GM03348 (cell line): ENCODE results near the gene PNPLA6.
"Not testable (repeated sequence)": the region's sequence is repeated elsewhere in the genome, so short reads cannot be mapped to it uniquely, and the experiment has no call there.

Experiments
- DNase-seq: peaks from one replicate; pipeline ENCODE4 v3.0.0; 2012; ENCODE audit warnings: low spot score

The PNPLA6 gene

DNA sequence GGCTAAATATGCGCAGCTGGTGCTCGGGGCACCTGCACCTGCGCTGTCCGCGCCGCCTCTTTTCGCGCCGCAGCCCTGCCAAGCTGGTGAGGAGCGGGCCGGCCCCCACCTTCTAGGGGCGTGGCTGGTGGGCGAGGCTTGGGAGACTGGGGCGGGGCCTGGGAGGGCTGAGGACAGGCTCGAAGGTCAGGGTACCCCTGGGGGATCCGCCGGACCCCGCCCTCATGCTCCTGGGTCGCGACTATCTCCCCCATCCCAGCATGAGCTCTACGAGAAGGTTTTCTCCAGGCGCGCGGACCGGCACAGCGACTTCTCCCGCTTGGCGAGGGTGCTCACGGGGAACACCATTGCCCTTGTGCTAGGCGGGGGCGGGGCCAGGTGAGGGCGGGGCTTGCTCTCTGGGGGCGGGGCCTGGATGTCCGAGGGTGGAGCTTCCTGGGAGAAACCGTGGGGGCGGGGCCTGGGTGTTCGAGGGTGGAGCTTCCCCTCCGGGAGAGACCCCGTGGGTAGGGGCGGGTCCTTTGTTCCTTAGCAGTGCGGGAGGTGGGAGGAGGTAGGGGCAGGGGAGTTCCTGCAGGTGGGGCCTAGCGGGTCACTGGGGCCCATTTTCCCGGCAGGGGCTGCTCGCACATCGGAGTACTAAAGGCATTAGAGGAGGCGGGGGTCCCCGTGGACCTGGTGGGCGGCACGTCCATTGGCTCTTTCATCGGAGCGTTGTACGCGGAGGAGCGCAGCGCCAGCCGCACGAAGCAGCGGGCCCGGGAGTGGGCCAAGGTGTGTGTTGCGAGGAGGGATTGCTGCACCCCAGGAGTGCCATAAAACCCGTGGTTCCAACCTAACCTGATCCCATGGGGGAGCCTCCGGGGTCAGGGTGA is 19.7 kb downstream of the PNPLA6 start:
- DNase-seq: peak; percentile 65

DNA sequence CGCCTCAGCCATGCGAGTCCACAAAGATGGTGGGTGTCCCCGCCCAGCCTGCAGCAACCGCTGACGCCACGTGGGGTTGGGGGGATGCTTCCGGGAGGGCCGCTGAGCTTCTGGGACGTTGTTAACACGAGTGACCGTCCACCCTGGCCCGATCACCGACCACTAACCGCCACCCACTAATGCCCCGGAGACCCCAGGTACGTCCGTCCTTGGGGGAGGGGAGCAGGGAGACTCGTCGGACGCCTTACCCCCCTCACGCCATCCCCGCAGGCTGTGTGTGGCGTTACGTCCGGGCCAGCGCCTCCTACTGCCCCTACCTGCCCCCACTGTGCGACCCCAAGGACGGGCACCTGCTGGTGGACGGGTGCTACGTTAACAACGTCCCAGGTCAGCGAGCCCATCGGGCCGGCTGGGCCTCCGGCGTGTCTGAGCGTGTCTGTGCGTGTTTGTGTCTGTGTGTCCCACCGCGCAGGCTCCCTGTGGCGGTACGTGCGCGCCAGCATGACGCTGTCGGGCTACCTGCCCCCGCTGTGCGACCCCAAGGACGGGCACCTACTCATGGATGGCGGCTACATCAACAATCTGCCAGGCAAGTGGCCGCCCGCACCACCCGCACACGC is 21.3 kb downstream of the PNPLA6 start:
- no peak for DNase-seq

DNA sequence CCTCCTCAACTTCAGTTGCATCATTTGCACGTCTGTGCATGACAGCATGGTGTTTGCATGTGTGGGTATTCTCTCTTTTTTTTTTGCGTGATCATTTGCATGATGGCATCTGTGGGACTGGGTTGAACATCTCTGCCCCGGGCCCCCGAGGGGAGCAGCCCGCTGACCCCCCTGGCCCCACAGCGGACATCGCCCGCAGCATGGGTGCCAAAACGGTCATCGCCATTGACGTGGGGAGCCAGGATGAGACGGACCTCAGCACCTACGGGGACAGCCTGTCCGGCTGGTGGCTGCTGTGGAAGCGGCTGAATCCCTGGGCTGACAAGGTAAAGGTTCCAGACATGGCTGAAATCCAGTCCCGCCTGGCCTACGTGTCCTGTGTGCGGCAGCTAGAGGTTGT is 23.1 kb downstream of the PNPLA6 start:
- no peak for DNase-seq

DNA sequence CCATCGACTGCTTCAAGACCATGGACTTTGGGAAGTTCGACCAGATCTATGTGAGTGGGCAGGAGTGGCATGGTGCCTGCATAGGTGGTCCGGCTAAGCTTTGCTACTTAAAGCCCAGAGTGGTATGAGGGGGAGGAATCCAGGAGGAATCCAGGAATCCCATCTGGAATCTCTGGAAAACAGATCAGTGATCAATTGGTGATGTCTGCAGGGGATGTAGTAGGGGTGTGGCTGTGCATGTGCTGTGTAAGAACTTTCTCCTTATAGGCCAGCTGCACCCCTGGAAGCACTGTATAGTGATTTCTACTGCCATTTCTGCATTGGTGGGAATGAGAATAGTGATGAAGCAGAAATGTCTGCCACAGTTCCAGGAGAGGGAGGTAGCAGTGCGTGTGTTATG is 23.6 kb downstream of the PNPLA6 start:
- DNase-seq: no peak

DNA sequence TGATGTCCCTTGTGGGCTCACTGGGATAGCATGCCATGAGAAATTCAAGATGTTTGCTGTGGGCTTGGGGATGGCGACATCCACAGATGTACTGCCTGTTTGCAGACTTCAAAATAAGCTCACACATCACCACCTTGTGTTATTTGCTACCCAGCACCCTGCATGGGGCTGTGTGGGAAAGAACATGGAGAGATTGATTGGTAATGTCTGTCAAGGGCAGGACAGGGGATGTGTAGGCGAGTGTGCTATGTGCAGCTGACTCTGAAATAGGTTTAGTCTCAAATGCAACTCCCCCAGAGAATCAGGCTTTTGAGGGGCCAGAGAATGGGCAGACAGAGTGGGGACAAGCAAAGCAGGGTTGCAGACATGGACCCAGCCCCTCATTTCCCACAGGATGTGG is 24.7 kb downstream of the PNPLA6 start:
- no peak for DNase-seq

DNA sequence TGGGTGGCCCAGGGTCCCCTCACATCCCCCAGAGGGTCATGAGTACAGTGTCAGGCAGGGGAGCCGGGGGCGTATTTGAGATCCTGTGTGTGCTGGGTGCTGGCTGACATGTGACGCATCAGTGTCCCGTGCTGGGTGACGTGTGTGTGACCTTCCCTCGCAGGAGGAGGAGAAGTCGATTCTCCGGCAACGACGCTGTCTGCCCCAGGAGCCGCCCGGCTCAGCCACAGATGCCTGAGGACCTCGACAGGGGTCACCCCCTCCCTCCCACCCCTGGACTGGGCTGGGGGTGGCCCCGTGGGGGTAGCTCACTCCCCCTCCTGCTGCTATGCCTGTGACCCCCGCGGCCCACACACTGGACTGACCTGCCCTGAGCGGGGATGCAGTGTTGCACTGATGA is 25.8 kb downstream of the PNPLA6 start:
- DNase-seq: no peak

DNA sequence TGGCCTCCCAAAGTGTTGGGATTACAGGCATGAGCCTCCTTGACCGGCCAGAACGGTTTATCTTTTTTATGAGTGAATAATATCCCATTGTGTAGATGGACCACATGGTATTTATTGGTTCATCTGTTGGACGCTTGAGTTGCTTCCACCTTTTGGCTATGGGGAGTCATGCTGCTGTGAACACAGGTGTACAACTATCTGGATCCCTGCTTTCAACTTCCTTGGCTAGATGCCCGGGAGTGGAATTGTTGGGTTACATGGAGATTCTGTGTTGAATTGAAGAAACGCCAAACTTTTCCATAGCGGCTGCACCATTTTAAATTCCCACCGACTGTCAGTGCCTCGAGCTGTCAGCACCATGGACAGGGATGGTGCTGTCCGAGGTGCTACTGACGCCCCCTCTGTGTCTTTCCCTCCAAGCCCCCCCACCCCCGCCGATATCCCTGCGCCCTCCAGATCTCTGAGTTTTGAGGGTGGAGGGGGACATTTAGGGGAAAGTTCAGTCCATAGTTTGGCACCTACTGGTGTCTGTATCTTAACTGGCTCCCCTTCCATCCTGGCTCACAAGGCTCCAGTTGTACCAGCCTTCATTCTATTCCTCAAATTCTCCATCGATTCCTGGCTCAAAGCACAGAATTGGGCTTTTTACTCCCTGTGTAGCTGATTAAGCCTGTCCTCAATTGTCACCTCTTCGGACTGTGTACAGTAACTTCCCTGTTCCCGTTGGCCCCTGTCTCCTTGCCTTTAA is 27.3 kb downstream of the PNPLA6 start:
- DNase-seq: no peak

DNA sequence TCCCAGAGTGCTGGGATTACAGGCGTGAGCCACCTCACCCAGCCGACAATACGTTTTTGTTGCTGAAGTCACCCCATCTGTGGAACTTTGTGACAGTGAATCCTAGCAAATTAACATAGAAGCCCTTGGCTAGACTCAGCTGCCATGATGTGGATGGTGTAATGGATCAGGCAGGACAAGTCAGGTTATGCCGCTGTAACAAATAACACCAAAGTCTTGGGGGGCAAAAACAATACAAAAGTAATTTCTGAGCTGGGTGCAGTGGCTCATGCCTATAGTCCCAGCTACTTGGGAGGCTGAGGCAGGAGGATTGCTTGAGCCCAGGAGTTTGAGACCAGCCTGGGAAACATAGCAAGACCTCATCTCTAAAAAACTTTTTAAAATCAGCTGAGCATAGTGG is 29.3 kb downstream of the PNPLA6 start:
- DNase-seq: no peak

DNA sequence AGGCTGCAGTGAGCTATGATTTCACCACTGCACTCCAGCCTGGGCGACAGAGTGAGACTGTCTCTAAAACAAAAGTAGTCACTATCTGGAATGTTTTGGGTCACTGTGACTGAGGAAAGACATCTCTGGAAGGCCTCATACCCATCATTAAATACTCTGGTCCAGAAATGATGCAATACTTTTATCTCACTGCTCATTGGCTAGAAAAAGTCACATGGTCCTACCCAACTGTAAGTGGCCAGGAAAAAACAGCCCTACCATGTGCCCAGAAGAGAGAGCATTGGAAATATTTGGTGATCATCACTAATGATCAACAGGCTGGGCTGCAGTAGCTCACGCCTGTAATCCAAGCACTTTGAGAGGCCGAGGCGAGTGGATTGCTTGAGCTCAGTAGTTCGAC is 29.8 kb downstream of the PNPLA6 start:
- no peak for DNase-seq

DNA sequence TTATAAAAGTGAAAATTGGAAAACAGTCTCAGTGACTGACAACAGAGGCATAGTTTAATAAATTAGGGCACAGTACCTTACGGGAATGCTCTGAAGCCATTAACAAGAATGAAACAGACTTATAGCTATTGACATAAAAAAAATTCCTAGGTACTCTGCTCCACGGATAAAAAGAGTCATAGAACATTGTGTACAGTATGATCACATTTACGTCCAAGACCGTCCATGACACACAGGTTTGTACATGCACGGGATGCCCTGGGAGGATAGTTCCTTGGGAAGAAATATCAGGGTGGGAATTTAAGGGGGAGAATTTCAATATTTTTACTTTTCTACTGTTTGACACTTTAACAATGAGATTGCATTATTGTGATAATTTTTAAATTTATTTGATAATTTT is 35.2 kb downstream of the PNPLA6 start:
- DNase-seq: no peak

DNA sequence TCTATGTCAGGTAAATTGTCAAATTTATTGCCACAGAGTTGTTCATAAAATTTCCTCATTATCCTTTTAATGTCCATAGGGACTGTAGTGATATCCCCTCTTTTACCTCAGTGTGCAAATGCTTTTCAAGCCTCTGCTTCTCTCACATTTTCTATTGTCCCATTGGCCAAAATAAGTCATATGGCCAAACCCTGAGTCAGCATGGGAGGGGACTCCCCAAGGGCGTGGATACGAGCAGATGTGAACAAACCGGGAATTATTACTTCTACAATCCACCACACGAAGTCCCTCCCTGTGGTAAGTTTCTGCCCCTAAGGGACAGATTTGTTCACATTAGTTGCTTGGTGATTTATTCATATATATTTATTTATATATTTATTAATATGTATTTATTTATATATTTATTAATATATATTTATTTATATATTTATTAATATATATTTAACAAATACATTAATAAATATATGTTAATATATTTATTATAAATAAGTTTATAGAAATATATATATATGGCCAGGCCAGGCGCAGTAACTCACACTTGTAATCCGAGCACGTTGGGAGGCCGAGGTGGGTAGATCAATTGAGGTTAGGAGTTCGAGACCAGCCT is 40.0 kb downstream of the PNPLA6 start:
- DNase-seq: no peak

DNA sequence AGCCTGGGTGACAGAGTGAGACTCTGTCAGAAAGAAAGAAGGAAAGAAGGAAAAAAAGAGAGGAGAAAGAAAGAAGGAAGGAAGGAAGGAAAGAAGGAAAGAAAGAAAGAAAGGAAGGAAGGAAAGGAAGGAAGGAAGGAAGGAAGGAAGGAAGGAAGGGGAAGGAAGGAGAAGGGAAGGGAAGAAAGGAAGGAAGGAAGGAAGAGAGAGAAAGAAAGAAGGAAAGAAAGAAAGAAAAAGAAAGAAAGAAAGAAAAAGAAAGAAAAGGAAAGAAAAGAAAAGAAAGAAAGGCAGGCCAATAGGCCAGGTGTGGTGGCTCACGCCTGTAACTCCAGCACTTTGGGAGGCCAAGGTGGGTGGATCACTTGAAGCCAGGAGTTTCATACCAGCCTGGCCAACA is 41.9 kb downstream of the PNPLA6 start:
- DNase-seq: not testable (repeated sequence)

DNA sequence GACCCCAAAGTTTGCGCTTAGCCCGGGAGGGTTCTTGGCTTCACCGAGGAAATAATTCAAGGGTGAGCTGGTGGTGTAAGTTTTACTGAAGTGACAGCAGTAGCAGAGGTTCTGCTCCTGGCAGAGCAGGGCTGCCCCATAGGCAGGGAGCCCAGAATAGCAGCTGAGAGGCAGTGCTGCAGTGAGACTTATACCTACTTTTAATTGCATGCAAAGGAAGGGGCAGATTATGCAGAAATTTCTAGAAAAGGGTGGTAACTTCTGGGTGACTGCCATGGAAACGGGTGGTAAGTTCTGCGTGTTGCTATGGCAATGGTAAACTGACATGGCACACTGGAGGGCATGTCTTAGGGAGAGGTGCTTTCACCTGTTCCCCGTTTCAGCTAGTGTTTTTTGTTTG is 42.6 kb downstream of the PNPLA6 start:
- no peak for DNase-seq

DNA sequence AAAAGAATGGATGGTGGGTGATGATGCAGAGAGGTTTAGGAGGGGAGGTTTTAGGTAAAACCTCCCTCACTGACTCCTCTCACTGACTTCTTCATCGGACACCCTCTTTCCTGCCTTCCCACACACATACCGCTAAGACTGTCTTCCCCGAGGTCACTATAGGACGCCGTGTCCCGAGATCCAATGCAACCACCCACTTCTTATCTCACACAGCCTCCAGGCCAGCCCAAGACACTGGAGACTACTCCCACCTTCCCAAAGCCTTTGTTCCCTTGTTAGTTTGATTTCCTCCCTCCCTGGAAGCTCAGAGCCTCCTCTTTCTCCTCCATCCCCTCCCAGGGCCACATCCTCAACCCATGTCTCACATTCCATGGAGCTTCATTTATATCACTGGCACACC is 43.7 kb downstream of the PNPLA6 start:
- no peak for DNase-seq

DNA sequence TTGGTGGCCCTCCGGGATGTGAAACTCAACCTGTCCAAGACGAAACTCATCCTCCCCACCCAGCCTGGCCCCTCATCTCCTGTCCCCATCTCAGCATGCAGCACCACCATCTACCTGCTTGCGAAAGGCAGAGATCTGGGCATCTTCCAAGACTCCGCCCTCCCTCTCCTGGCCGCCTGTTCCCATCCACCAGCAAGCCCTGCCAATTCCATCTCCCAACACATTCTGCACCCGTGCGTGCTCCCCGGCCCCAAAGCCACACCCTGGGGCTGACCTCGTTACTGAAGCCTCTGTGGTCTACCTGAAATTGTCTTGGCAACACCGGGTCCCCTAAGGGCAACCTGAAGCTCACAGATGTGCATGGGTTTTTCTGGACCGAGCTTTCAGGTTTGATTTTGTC is 46.9 kb downstream of the PNPLA6 start:
- no peak for DNase-seq

DNA sequence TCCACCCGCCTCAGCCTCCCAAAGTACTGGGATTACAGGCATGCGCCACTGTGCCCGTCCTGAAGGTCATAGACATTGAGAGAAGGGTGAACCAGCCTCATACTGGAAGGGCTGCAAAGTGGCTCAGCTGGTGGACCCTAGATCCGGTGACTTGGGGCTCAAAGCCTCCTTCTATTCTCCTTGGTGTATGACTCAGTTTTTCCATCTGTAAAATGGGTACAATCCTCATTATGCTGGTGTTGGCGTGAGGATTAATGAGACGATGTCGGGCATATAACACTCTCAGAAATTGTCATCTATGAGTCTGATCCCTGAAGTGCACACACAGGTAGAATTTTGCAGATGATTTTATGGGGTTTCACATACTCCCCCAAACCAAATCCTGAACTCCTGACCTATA is 54.3 kb downstream of the PNPLA6 start:
- DNase-seq: no peak

DNA sequence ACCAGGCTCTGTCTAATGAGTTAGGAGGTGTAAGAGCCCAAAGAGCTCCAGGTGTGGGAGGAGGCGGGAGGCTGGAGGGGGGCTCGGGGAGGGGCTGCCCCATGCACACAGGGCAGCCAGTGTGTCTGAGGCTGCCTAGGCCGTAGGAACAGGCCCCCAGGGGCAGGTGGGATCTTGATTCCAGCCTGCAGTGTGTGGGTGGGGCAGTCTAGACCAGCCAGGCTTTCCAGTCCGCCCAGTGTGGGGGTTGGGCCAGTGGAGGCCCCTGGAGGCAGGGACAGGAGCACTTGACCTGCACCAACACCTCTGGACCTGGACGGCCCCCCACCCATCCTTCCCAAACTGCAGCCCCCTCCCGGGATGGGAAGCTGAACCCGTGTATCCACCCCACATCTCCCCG is 54.7 kb downstream of the PNPLA6 start:
- no peak for DNase-seq

DNA sequence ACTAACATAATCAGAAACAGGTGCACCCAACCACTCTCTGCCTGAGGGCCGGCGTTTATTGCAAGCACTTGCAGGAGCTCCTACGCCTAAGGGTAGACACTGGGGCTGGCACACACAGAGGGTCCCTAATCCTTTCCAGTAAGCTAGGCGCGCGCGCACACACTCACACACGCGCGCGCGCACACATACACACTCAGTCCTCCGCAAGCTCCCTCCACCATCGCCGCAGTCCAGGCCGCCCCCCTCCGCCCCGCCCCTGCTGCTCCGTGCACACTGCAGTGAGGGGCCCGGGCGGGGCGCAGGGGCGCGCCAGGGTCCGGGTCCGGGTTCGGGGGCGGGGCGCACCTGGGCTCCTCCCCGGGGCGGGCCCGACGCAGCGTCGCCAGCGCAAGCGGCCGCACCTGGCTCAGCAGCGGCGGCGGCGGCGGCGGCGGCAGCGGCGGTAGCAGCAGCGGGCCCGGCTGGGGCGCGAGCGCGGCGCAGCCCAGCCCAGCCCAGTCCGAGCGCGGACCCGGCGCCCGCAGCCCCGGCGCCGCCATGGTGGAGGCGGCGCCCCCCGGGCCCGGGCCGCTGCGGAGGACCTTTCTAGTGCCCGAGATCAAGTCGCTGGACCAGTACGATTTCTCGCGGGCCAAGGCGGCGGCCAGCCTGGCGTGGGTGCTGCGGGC is 60.1 kb downstream of the PNPLA6 start, which contains the start of gene CAMSAP3:
Gene CAMSAP3, plus strand, starts transcription at position 398 of the 668 bp plus-strand sequence. Its CDS starts 140 bp downstream, at position 538.
- peak; percentile 26 for DNase-seq

DNA sequence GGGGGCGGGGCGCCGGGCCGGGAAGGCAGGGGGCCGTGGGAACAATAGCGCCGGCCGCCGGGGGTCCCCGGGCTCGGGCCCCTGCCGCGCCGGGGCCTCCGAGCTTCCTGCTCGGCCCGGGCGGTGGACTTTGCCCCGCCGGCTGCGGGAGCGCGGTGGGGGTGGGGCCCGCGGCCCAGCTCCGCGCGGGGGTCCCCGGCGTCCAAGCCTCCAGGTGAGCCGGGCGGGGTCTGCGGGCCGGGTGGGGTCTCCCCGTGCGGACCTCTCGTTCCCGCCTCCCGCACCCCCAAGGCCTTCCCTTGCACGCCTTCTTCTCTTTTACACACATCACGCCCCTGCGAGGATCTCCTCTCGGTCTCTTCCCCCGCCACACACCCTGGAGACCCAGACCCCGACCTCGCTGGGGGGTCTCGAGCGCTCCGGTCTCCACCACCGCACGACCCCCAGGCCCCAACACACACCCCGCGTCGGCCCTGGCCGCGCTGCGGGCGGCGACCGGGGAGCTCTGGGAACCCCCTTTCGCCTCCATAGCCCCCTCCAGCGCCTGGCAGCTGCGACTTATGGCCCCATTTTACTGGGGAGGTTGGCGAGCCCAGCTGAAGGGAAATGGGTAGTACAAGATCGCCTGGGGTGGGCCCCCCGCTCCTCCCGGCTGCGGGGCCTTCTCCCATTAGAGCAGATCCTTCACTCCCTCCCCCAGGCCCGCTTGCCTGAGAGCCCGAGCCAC is 60.9 kb downstream of the PNPLA6 start:
- DNase-seq: no peak

DNA sequence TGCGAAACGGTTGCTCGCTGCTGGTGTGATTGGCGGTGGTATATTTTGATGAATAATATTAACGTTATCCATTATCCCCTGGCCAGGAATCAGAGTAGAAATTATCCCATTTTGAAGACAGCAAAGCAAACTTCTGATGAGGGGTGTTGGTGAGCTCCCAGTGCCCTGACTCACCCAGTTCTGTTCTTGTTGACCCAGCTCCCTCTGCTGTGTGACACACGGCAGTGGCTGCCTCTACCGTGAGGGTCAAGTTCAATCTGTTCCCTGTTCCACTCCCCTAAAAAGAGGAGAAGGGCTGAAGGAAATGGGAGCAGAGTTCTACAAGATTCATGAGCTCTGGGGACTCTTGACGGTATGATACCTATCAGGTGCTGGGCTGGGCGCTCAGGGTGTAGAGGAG is 62.2 kb downstream of the PNPLA6 start:
- no peak for DNase-seq

DNA sequence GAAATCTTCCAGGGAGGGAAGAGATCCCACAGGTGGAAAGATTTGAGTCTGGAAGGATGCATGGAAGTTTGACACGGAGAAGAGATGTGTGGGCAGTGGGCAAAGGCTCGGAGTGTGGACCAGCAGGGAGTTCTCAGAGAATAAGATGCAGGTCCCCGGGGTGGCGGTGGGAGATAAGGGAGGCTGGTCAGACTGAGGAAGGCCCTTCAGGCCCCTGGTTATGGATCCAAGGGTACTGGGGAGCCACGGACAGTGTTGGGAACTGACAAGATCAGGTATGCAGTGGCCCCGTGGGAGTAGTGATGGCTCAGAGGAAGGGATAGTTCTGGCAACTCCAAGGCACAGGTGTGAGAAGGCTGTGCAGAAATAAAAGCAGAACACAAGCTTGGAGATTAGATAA is 62.7 kb downstream of the PNPLA6 start:
- no peak for DNase-seq
